ENCODE results near the gene SOSTDC1. TPM values are rescaled to one million over a fixed set of nuclear protein-coding genes. Genes with fewer than 3 reads are reported as not detected.

Gene SOSTDC1
- polyA plus RNA-seq, 1 experiment: not detected

GRCh38 chr7:16494551-16494950, 29.0 kb upstream of the SOSTDC1 start:
- ChIA-PET POLR2A (no interaction called here), CTCF (interaction anchor here (1.3 kb wide), 2 partner anchors 10 to 20 kb away, joined by 3 read pairs; no protein-coding TSS in a partner anchor)
- no peak for TF ChIP-seq CTCF (IDR thresholded peaks at IDR 0.05; ENCODE audit: insufficient read depth, low read depth, low read length)

GRCh38 chr7:16493266-16493665, 27.7 kb upstream of the SOSTDC1 start:
- no peak for TF ChIP-seq CTCF (IDR thresholded peaks at IDR 0.05; ENCODE audit: insufficient read depth, low read depth, low read length)
- Histone ChIP-seq H3K4me3 (ENCODE audit: low read depth, low read length) (no peak overlapping the region), H3K36me3 (ENCODE audit: control insufficient read depth, insufficient read depth, low read length) (no peaks in the 10 kb centered on the region), H3K27me3 (ENCODE audit: control insufficient read depth, insufficient read depth, low read length) (no peaks in the 10 kb centered on the region)
- ChIA-PET POLR2A (no interaction called here), CTCF (interaction anchor here (1.3 kb wide), 1 partner anchor 22 kb away, joined by 3 read pairs; no protein-coding TSS in a partner anchor)
- DNase-seq (ENCODE audit: low read depth): no peak

More at GRCh38 chr7:16494551-16494950, 29.0 kb upstream of the SOSTDC1 start:
- Histone ChIP-seq H3K4me3 (ENCODE audit: low read depth, low read length) (no peak overlapping the region), H3K36me3 (ENCODE audit: control insufficient read depth, insufficient read depth, low read length) (no peaks in the 10 kb centered on the region), H3K27me3 (ENCODE audit: control insufficient read depth, insufficient read depth, low read length) (no peaks in the 10 kb centered on the region)
- no peak for DNase-seq (ENCODE audit: low read depth)

DNA sequence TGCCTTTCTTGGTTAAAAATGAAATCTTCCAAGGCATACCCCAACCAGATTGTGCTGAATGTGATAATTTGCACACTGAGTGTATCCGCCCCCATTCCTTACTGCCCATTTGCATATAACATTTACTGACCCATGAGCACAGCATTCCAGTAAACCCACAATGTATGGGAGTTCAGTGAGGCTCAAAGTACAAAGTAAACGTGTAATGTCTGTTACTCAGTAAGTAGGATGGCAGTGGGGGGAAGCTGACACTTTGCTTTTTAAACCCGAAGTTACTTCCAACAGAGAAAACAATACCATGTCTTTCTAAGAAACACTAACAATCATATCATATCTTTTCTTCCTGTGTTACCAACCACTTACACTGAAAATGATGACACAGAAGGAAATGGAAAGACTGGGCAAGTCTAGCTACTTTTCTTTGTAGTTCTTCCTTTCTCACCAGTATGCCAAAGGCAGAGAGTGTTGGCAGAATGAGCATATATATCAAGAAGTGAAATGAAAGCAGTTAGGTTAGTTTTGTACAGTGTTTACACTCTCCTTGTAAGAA, 27.1 kb upstream of the SOSTDC1 start:
- DNase-seq (ENCODE audit: low read depth): no peak
- CTCF ChIA-PET: interaction anchor here (1.2 kb wide), 1 partner anchor 21 kb away, joined by 3 read pairs; no protein-coding TSS in a partner anchor
- no peak overlapping the region for H3K4me3 ChIP-seq (ENCODE audit: low read depth, low read length)
- POLR2A ChIA-PET: no interaction called here
- no peaks in the 10 kb centered on the region for H3K36me3 ChIP-seq (ENCODE audit: control insufficient read depth, insufficient read depth, low read length)
- no peaks in the 10 kb centered on the region for H3K27me3 ChIP-seq (ENCODE audit: control insufficient read depth, insufficient read depth, low read length)
- no peak for TF ChIP-seq CTCF (IDR thresholded peaks at IDR 0.05; ENCODE audit: insufficient read depth, low read depth, low read length)

DNA sequence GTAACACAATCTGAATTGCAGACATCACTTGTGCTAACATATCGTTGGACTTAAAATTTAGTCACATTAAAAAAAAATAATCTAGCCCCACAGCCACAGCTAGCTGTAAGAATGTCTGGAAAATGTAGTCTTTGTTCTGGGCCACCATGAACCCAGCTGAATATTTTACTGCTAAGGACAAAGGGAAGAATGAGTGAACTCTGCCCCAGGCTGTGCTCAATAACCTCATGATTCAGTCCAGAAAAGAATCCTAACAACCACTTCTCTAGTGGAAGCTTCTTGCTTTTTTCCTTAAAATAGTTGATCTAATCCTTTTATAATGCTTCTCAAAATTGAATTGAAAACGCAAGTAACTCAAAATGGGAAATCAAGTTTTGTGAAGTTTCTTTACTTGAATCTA, 25.6 kb upstream of the SOSTDC1 start:
- TF ChIP-seq CTCF (IDR thresholded peaks at IDR 0.05; ENCODE audit: insufficient read depth, low read depth, low read length): no peak
- ChIA-PET CTCF (interaction anchor here (1.2 kb wide), 1 partner anchor 20 kb away, joined by 3 read pairs; no protein-coding TSS in a partner anchor), POLR2A (no interaction called here)
- DNase-seq (ENCODE audit: low read depth): no peak
- no peaks in the 10 kb centered on the region for H3K27me3 ChIP-seq (ENCODE audit: control insufficient read depth, insufficient read depth, low read length)
- no peak overlapping the region for H3K4me3 ChIP-seq (ENCODE audit: low read depth, low read length)
- H3K36me3 ChIP-seq (ENCODE audit: control insufficient read depth, insufficient read depth, low read length): no peaks in the 10 kb centered on the region

GRCh38 chr7:16484453-16485158, 19.1 kb upstream of the SOSTDC1 start:
- peaks cover 1% of the 10 kb centered on the region; the same call in 1 of the 2 replicates for H3K27me3 ChIP-seq (ENCODE audit: control insufficient read depth, insufficient read depth, low read length)
- no peak for DNase-seq (ENCODE audit: low read depth)
- CTCF ChIA-PET: no interaction called here
- no peak overlapping the region for H3K4me3 ChIP-seq (ENCODE audit: low read depth, low read length)
- no peak for TF ChIP-seq CTCF (IDR thresholded peaks at IDR 0.05; ENCODE audit: insufficient read depth, low read depth, low read length)
- POLR2A ChIA-PET: no interaction called here
- H3K36me3 ChIP-seq (ENCODE audit: control insufficient read depth, insufficient read depth, low read length): no peaks in the 10 kb centered on the region

All from BJ (cell line).